ENCODE data around the gene NR2E1. TPM values are rescaled to one million over a fixed set of nuclear protein-coding genes. Genes with fewer than 3 reads are reported as not detected.

The NR2E1 gene
- total RNA-seq: not detected

GRCh38 chr6:108165714-108166663 lies at the start of gene NR2E1:
Gene NR2E1, plus strand, starts transcription at chr6:108166022. Its CDS starts 744 bp downstream, at chr6:108166766.
- intact Hi-C loops (cut with DNase I): loop anchor here (5.0 kb wide), 1 partner anchor 189 kb away; no protein-coding TSS in a partner anchor
- H3K27me3 ChIP-seq: peaks cover 53% of the 10 kb centered on the region
- H3K9me3 ChIP-seq: no peaks in the 10 kb centered on the region
- no peak within 1 kb of the TSS for H3K27ac ChIP-seq
- peak in 1 of 2 donors; percentile 67 for DNase-seq (ENCODE audit: extremely low spot score in 2 of 2)
- peaks cover 62% of the 10 kb centered on the region for H3K4me1 ChIP-seq
- H3K36me3 ChIP-seq: no peaks in the 10 kb centered on the region
- TF ChIP-seq POLR2A (IDR thresholded peaks at IDR 0.05) (no peak), POLR2AphosphoS5 (IDR thresholded peaks at IDR 0.05; ENCODE audit: insufficient read depth in 1 of 2, low read depth in 1 of 2) (no peak)
- TF ChIP-seq, protein P1, sequence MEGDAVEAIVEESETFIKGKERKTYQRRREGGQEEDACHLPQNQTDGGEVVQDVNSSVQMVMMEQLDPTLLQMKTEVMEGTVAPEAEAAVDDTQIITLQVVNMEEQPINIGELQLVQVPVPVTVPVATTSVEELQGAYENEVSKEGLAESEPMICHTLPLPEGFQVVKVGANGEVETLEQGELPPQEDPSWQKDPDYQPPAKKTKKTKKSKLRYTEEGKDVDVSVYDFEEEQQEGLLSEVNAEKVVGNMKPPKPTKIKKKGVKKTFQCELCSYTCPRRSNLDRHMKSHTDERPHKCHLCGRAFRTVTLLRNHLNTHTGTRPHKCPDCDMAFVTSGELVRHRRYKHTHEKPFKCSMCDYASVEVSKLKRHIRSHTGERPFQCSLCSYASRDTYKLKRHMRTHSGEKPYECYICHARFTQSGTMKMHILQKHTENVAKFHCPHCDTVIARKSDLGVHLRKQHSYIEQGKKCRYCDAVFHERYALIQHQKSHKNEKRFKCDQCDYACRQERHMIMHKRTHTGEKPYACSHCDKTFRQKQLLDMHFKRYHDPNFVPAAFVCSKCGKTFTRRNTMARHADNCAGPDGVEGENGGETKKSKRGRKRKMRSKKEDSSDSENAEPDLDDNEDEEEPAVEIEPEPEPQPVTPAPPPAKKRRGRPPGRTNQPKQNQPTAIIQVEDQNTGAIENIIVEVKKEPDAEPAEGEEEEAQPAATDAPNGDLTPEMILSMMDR (IDR thresholded peaks at IDR 0.05): no peak
- H3K4me3 ChIP-seq: no peak within 1 kb of the TSS

DNA sequence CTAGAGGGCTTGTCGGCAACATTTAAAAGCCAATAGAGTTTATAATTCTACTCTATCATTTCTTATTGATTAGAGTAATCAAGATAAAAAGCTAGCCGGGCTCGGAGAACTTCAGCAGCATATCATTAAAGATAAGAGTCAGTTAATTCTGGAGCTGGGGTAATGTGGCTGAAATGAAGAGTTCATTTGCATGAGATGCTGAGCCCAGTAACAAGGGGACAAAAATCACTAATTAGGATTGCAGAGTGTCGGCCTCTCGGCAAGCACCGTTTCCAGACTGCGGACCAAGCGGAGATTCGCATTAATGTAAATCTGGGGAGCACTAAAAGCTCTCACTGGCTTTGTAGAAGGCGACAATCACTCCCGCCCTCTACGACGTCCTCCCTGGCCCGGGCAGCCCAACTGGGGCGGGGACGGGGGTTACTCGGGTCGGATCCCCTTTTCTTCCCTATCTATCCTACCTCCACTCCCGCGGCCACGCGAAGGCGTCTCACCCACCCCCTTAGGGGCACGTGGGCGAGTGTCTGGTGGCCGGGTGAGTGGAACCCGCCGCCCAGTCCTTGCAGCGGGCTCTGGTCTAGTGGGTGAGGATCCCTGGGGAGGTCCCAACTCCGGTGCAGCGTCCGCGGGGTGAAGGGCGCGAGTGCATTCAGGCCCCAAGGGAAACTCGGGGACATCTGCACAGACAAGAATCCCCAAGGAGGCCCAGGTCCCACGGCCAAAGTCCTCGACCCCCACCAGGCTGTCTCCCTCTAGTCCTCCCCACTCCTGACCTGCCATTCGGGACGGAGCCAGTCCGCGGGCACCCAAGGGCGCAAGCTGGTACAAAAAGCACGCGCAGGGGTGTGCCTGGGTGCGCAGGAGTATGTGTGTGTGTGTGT lies 49.0 kb upstream of the NR2E1 start:
- intact Hi-C loops (cut with DNase I): loop anchor here (10.0 kb wide), 1 partner anchor 408 kb away; no protein-coding TSS in a partner anchor
- TF ChIP-seq POLR2A (IDR thresholded peaks at IDR 0.05) (no peak), POLR2AphosphoS5 (IDR thresholded peaks at IDR 0.05; ENCODE audit: insufficient read depth in 1 of 2, low read depth in 1 of 2) (no peak)
- TF ChIP-seq, protein P1 (IDR thresholded peaks at IDR 0.05): no peak
- peaks cover 49% of the 10 kb centered on the region for H3K4me1 ChIP-seq
- no peaks in the 10 kb centered on the region for H3K36me3 ChIP-seq
- H3K9me3 ChIP-seq: no peaks in the 10 kb centered on the region
- no peak overlapping the region for H3K27ac ChIP-seq
- peak overlapping the region; percentile 56 to 61 for H3K4me3 ChIP-seq
- DNase-seq (ENCODE audit: extremely low spot score in 2 of 2): no peak
- H3K27me3 ChIP-seq: peaks cover 18% of the 10 kb centered on the region

DNA sequence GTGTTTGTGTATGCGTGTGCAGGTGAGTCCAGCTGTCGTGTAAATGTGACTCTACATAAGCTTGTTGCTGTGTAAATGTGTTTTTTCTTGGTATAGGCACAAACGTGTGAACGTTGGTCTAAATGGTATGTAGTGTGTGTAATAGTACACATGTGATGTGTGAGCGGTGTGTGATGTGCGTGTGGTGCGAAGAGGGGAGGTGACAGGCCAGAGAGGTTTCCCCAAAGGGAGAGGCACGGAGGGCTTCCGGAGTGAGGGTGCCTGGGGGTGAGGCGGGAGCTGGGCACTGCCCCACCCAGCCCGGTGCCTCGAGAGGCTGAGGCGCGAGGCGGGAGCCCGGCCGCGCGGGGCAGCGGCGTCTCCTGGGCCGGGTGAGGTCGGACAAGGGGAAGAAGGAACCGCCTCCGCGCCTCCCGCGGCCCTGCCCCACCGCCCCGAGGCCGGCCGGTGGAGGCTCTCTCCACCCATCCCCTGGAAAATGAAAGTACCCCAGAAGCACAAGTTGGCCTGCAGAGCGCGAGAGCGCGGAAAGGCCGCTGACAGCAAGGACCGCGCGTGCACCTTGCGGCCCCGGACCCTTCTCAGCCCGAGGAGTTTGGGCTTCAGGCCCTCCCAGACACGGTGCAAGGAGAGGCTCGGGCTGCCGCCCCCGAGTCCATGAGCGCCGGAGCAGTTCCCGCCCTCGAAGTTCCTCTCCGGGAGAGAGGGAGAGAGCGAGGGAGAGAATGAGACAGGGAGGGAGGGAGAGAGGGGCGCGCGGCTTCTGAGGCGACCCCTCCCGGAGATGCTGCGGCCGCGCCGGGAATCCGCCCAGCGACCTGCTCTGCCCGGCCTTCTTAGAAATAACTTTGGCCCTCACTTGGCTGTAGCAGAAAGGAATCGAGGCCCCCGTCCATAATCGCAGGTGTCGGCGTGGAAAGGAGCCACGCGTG lies 48.1 kb upstream of the NR2E1 start:
- Histone ChIP-seq H3K27me3 (peaks cover 18% of the 10 kb centered on the region), H3K27ac (no peak overlapping the region), H3K9me3 (no peaks in the 10 kb centered on the region), H3K36me3 (no peaks in the 10 kb centered on the region), H3K4me3 (peak overlapping the region; percentile 56 to 61), H3K4me1 (peaks cover 49% of the 10 kb centered on the region)
- DNase-seq (ENCODE audit: extremely low spot score in 2 of 2): no peak
- no peak for TF ChIP-seq POLR2AphosphoS5 (IDR thresholded peaks at IDR 0.05; ENCODE audit: insufficient read depth in 1 of 2, low read depth in 1 of 2)
- TF ChIP-seq, protein P1 (IDR thresholded peaks at IDR 0.05): no peak
- no peak for TF ChIP-seq POLR2A (IDR thresholded peaks at IDR 0.05)
- intact Hi-C loops (cut with DNase I): loop anchor here (10.0 kb wide), 1 partner anchor 407 kb away; no protein-coding TSS in a partner anchor

DNA sequence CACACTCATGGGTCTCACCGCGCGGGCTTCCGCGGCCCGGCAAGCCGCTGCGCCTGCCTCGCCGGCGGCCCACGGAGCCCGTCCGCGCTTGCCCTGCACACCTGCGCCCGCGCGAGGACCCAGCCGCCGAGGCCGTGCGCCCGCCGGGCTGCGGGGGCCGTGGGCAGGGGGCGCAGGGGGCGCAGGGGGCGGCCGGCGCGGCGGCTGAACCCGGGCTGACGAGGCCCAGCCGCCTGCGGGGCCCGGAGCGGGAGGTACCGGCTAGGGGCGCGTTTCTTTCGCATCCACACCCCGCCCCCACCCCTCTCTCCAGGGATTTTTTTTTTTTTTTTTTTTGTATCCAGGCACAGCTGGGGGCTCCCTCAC lies 47.5 kb upstream of the NR2E1 start:
- Histone ChIP-seq H3K4me3 (peak overlapping the region; percentile 56 to 61), H3K36me3 (no peaks in the 10 kb centered on the region), H3K27me3 (peaks cover 18% of the 10 kb centered on the region), H3K9me3 (no peaks in the 10 kb centered on the region), H3K4me1 (peaks cover 49% of the 10 kb centered on the region), H3K27ac (no peak overlapping the region)
- DNase-seq (ENCODE audit: extremely low spot score in 2 of 2): no peak
- intact Hi-C loops (cut with DNase I): loop anchor here (10.0 kb wide), 1 partner anchor 406 kb away; no protein-coding TSS in a partner anchor
- TF ChIP-seq, protein P1 (IDR thresholded peaks at IDR 0.05): no peak
- TF ChIP-seq POLR2A (IDR thresholded peaks at IDR 0.05) (no peak), POLR2AphosphoS5 (IDR thresholded peaks at IDR 0.05; ENCODE audit: insufficient read depth in 1 of 2, low read depth in 1 of 2) (no peak)
